Nephron progenitor cell (in vitro differentiated cells): ENCODE results near the gene TSC22D4.
"Not testable (repeated sequence)": the region's sequence is repeated elsewhere in the genome, so short reads cannot be mapped to it uniquely, and the experiment has no call there.

ENCODE experiments used
- DNase-seq: peaks from one replicate; pipeline ENCODE4 v3.0.0; 2021
- H3K27ac Mint-ChIP-seq: 2 replicates; pipeline ENCODE4 v1.8.0; 2021; ENCODE audit warnings: mild to moderate bottlenecking, moderate library complexity, mixed read lengths
- H3K27me3 Mint-ChIP-seq: 2 replicates; pipeline ENCODE4 v1.8.0; 2021; ENCODE audit warnings: mild to moderate bottlenecking, low read depth, mixed read lengths; ENCODE audit not compliant: poor library complexity
- H3K36me3 Mint-ChIP-seq: 2 replicates; pipeline ENCODE4 v1.8.0; 2021; ENCODE audit warnings: low read depth, mixed read lengths
- H3K4me1 Mint-ChIP-seq: 2 replicates; pipeline ENCODE4 v1.8.0; 2021; ENCODE audit warnings: mixed read lengths
- H3K4me3 Mint-ChIP-seq: 2 replicates; pipeline ENCODE4 v1.8.0; 2021; ENCODE audit warnings: mild to moderate bottlenecking, moderate library complexity, mixed read lengths
- H3K9me3 Mint-ChIP-seq: 2 replicates; pipeline ENCODE4 v1.8.0; 2021; ENCODE audit warnings: mild to moderate bottlenecking, moderate library complexity, mixed read lengths
- CTCF ChIP-seq: fragments of 200-600 bp; sonication (generic); IDR thresholded peaks from 2 replicates; pipeline ENCODE4 v1.5.0; 2021; ENCODE audit warnings: antibody characterized with exemption

The TSC22D4 gene

DNA sequence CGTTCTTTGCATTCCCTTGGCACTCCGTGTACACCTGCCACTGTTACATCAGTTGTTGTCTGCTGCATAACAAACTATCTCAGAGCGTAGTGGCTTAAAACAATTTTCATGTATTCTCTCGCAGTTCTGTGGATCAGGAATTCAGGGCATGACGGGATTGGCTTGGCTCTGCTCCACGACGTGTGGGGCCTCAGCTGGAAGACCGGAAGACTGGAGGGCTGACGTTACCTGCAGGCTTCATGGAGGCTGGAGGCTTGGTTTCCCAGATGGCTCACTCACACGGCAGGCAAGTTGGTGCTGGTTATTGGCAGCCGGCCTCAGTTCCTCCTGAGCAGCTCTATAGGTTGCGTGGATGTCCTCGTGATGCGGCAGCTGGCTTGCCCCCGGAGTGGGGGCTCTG is 30.2 kb upstream of the TSC22D4 start:
- no peak overlapping the region for H3K4me3 Mint-ChIP-seq
- no peak for DNase-seq
- no peaks in the 10 kb centered on the region for H3K4me1 Mint-ChIP-seq
- TF ChIP-seq CTCF: no peak
- H3K27ac Mint-ChIP-seq: no peak overlapping the region
- no peaks in the 10 kb centered on the region for H3K36me3 Mint-ChIP-seq
- H3K9me3 Mint-ChIP-seq: no peaks in the 10 kb centered on the region
- peaks cover 15% of the 10 kb centered on the region for H3K27me3 Mint-ChIP-seq

DNA sequence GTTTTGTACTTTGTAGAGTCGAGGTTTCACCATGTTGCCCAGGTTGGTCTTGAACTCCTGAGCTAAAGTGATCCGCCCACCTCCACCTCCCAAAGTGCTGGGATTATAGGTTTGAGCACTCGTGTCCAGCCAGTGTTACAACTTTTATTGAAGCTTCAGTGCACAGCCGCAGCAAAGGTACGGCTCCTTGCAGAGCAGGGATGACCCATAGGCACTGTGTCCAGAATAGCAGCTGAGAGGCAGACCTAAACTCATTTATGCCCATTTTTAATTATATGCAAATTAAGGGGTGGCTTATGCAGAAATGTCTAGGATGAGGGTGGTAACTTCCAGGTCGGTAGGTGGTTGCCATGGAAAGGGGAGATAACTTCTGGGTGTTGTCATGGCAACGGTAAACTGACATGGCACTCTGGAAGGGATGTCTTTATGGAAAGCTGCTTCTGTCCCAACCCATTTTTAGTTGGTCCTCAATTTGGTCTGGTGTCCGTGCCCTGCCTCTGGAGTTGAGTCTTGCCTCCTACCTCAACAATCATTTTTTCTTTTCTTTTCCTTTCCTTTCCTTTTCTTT is 27.4 kb upstream of the TSC22D4 start:
- peak; percentile 15 for DNase-seq
- H3K9me3 Mint-ChIP-seq: no peaks in the 10 kb centered on the region
- no peak overlapping the region for H3K4me3 Mint-ChIP-seq
- peaks cover 15% of the 10 kb centered on the region for H3K27me3 Mint-ChIP-seq
- no peak for TF ChIP-seq CTCF
- no peaks in the 10 kb centered on the region for H3K36me3 Mint-ChIP-seq
- no peaks in the 10 kb centered on the region for H3K4me1 Mint-ChIP-seq
- H3K27ac Mint-ChIP-seq: peak overlapping the region; percentile 54

GRCh38 chr7:100504887-100505611 is 26.0 kb upstream of the TSC22D4 start:
- Mint-ChIP-seq H3K27me3 (peaks cover 15% of the 10 kb centered on the region), H3K4me3 (no peak overlapping the region), H3K4me1 (no peaks in the 10 kb centered on the region), H3K27ac (no peak overlapping the region), H3K9me3 (no peaks in the 10 kb centered on the region), H3K36me3 (no peaks in the 10 kb centered on the region)
- no peak for DNase-seq
- TF ChIP-seq CTCF: no peak

- not testable (repeated sequence) for H3K36me3 Mint-ChIP-seq, H3K4me1 Mint-ChIP-seq, DNase-seq, H3K4me3 Mint-ChIP-seq, H3K9me3 Mint-ChIP-seq
- Mint-ChIP-seq H3K27me3 (peaks cover 15% of the 10 kb centered on the region), H3K27ac (peak overlapping the region; percentile 23)
These were observed 25.0 kb upstream of the TSC22D4 start for GRCh38 chr7:100504031-100504430.

DNA sequence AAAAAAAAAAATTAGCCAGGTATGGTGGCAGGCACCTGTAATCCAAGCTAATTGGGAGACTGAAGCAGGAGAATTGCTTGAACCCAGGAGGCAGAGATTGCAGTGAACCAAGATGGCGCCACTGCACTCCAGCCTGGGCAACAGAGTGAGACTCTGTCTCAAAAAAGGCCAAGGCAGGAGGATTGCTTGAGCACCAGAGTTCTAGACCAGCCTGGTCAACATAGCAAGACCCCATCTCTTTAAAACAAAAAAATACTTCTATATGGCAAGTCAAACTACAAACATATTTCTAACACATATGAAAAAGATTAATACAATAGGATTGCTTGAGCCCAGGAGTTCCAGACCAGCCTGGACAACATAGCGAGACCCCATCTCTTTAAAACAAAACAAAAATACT is 21.7 kb upstream of the TSC22D4 start:
- not testable (repeated sequence) for H3K4me1 Mint-ChIP-seq, H3K9me3 Mint-ChIP-seq, H3K27ac Mint-ChIP-seq, H3K36me3 Mint-ChIP-seq, H3K27me3 Mint-ChIP-seq, H3K4me3 Mint-ChIP-seq, DNase-seq

DNA sequence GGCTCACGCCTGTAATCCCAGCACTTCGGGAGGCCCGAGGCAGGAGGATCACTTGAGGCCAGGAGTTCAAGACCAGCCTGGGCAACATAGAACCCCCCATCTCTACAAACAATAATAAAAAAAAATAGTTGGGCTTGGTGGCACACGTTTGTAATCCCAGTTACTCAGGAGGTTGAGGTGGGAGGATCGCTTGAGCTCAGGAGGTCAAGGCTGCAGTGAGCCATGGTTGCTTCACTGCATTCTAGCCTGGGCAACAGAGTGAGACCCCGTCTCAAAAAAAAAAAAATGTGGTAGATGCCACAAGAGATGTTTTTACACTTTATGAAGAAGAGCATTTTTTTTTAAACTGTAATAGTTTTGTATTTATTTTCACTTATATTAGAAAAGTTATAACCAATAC is 17.5 kb upstream of the TSC22D4 start:
- Mint-ChIP-seq H3K4me1 (peaks cover 41% of the 10 kb centered on the region), H3K36me3 (peaks cover 9% of the 10 kb centered on the region), H3K27ac (no peak overlapping the region), H3K9me3 (no peaks in the 10 kb centered on the region), H3K4me3 (no peak overlapping the region), H3K27me3 (peaks cover 18% of the 10 kb centered on the region)
- no peak for DNase-seq
- no peak for TF ChIP-seq CTCF
